ENCODE data around the gene FXYD3. TPM values are rescaled to one million over a fixed set of nuclear protein-coding genes. Genes with fewer than 3 reads are reported as not detected.
A peak's percentile ranks its signal among the peaks of the same experiment; 100 is the strongest.

The FXYD3 gene
- total RNA-seq, 4 donors from 2014 or later = 1.5 to 3.8 (median 1.6) TPM

DNA sequence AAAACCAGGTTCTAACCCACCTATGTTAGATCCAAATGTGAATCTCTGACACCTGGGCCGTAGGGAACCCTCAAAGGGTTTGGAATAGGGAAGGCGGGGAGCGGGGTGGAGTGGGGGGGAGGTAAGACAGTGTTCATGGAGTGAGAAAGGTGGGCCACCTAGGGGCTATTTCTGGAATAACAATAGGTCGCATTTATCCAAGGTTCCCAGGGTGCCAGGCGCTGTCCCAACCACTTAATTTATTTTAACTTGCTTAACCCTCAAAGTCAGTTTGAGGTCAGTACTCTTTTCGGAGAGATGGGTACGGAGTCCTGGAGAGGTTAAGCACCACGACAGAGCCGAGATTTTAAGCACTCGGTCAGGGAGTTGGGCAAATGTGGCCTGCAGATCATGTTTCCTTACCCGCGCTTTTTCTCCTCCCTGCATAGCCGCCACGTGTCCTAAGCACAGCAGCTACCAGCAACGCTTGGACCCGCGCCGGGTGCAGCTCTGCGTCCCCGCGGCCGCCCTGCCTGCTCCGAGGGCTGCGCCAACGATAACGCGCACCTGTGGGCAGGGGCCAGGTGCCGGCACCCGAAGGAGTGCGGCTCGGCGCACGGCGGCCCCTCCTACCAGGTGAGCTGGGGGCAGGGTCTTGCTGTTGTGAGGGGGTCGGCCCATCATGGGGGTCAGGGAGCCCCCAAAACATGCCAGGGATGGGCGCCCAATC is 25.0 kb upstream of the FXYD3 start:
- Histone ChIP-seq H3K9me3 (no peaks in the 10 kb centered on the region), H3K4me3 (no peak overlapping the region), H3K27ac (no peak overlapping the region), H3K27me3 (peaks cover 0 to 5% of the 10 kb centered on the region in 2 donors), H3K4me1 (no peaks in the 10 kb centered on the region), H3K36me3 (no peaks in the 10 kb centered on the region)
- TF ChIP-seq POLR2A (IDR thresholded peaks at IDR 0.05) (no peak), CTCF (IDR thresholded peaks at IDR 0.05) (peak; percentile 43 to 59 (median 53))
- peak; percentile 29 to 53 for DNase-seq
- intact Hi-C loops (cut with DNase I; ENCODE audit: low total_unique reads) = no loop called here

DNA sequence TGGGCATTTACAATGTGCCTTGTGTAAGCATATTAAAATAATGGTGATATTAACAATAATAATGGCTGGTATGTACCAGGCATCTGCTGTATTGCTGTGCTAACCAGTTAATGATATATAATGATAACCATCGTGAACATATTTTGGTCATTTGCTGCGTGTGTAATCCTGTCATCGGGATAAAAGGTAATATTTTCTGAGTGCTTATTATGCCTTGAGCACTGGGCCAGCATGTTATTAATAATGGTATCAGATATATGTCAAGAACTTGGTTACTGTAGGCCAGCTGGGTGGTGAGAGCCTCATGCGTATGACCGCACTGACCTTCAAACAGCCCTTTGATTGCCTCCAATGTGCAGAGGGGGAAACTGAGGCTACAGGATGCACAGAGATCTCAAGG is 22.2 kb upstream of the FXYD3 start:
- intact Hi-C loops (cut with DNase I; ENCODE audit: low total_unique reads) = no loop called here
- TF ChIP-seq CTCF (IDR thresholded peaks at IDR 0.05) = no peak
- no peak for TF ChIP-seq POLR2A (IDR thresholded peaks at IDR 0.05)
- no peaks in the 10 kb centered on the region for H3K9me3 ChIP-seq
- no peak overlapping the region for H3K4me3 ChIP-seq
- peaks cover 0 to 5% of the 10 kb centered on the region in 2 donors for H3K27me3 ChIP-seq
- H3K27ac ChIP-seq = no peak overlapping the region
- no peaks in the 10 kb centered on the region for H3K36me3 ChIP-seq
- no peaks in the 10 kb centered on the region for H3K4me1 ChIP-seq
- no peak for DNase-seq

DNA sequence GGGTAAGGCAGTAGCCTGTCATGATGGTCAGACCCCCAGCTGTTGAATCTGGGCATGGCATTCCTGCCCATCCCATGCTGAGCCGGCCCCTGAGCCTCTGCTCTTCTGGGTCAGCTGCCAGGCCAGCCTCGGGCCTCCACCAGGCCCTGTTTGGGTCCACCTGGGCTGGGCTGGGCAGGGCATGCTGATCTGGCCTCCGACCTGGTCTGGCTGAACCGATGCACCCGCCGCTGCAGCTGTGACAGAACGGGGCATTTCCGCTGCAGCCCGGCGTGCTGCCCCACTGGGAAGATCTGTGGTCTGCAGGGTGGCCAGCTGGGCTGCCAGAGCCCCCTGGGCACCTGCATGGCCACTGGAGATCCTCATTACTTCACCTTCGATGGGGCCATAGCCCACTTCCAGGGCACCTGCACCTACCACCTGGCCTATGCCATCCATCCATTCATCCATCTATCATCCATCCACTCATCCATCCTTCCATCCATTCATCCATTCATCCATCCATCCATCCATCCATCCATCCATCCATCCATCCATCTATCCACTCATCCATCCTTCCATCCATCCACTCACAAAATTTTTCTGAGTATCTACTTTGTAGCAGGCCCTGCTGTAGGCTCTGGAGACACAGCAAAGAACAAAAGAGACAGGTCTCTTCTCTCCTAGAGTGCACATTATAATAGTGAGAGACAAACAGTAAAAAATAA is 21.5 kb upstream of the FXYD3 start:
- H3K27ac ChIP-seq = no peak overlapping the region
- H3K4me3 ChIP-seq = no peak overlapping the region
- TF ChIP-seq POLR2A (IDR thresholded peaks at IDR 0.05) (no peak), CTCF (IDR thresholded peaks at IDR 0.05) (no peak)
- H3K27me3 ChIP-seq = peaks cover 0 to 5% of the 10 kb centered on the region in 2 donors
- intact Hi-C loops (cut with DNase I; ENCODE audit: low total_unique reads) = no loop called here
- no peak for DNase-seq
- H3K4me1 ChIP-seq = no peaks in the 10 kb centered on the region
- no peaks in the 10 kb centered on the region for H3K9me3 ChIP-seq
- H3K36me3 ChIP-seq = no peaks in the 10 kb centered on the region

GRCh38 chr19:35094656-35095055 is 21.0 kb upstream of the FXYD3 start:
- TF ChIP-seq POLR2A (IDR thresholded peaks at IDR 0.05) (no peak), CTCF (IDR thresholded peaks at IDR 0.05) (no peak)
- Histone ChIP-seq H3K27ac (no peak overlapping the region), H3K4me3 (no peak overlapping the region), H3K27me3 (peaks cover 0 to 5% of the 10 kb centered on the region in 2 donors), H3K4me1 (no peaks in the 10 kb centered on the region), H3K9me3 (no peaks in the 10 kb centered on the region), H3K36me3 (no peaks in the 10 kb centered on the region)
- DNase-seq = no peak
- intact Hi-C loops (cut with DNase I; ENCODE audit: low total_unique reads) = no loop called here

GRCh38 chr19:35095667-35096368 is 19.8 kb upstream of the FXYD3 start:
- H3K27ac ChIP-seq = no peak overlapping the region
- no peaks in the 10 kb centered on the region for H3K4me1 ChIP-seq
- no peak for TF ChIP-seq POLR2A (IDR thresholded peaks at IDR 0.05)
- TF ChIP-seq CTCF (IDR thresholded peaks at IDR 0.05) = no peak
- no peak for DNase-seq
- intact Hi-C loops (cut with DNase I; ENCODE audit: low total_unique reads) = no loop called here
- H3K4me3 ChIP-seq = no peak overlapping the region
- no peaks in the 10 kb centered on the region for H3K36me3 ChIP-seq
- no peaks in the 10 kb centered on the region for H3K9me3 ChIP-seq
- peaks cover 0 to 2% of the 10 kb centered on the region in 2 donors for H3K27me3 ChIP-seq
